MCF 10A (cell line): ENCODE measurements around the gene NOTCH2. TPM values are rescaled to one million over a fixed set of nuclear protein-coding genes. Genes with fewer than 3 reads are reported as not detected.

Experiments used
- BruUV-seq: library from RNA; stranded (reverse); fragments of 400-500 nt; replicated peaks from 2 replicates; lab custom pipeline; 2021; lab: Mats Ljungman, UMichigan
- CTCF ChIA-PET: fragments of 300-600 bp; sonication (Branson Sonifier 250); formaldehyde crosslinking; extraction: SDS; loops from one replicate; lab custom pipeline; 2021; ENCODE audit warnings: antibody characterized with exemption, inconsistent platforms; lab: Yijun Ruan, JAX
- POLR2A ChIA-PET: fragments of 300-600, 350-650 bp; sonication (Branson Sonifier 250); formaldehyde crosslinking; extraction: SDS; loops from one replicate; lab custom pipeline; 2020; ENCODE audit warnings: antibody characterized with exemption, inconsistent platforms; lab: Yijun Ruan, JAX
- DNase-seq: peaks from one replicate; pipeline ENCODE4 v3.0.0-alpha.2; 2018; ENCODE audit not compliant: unreplicated experiment
- H3K27ac Mint-ChIP-seq: one replicate; pipeline ENCODE4 v1.8.0; 2022; ENCODE audit warnings: mild to moderate bottlenecking, low read depth, mixed read lengths; ENCODE audit not compliant: unreplicated experiment
- H3K27me3 Mint-ChIP-seq: one replicate; pipeline ENCODE4 v1.8.0; 2022; ENCODE audit warnings: mixed read lengths; ENCODE audit not compliant: insufficient read depth, unreplicated experiment
- H3K36me3 Mint-ChIP-seq: one replicate; pipeline ENCODE4 v1.8.0; 2022; ENCODE audit warnings: mild to moderate bottlenecking, moderate library complexity, mixed read lengths; ENCODE audit not compliant: insufficient read depth, unreplicated experiment
- H3K4me1 Mint-ChIP-seq: one replicate; pipeline ENCODE4 v1.8.0; 2022; ENCODE audit warnings: mixed read lengths; ENCODE audit not compliant: insufficient read depth, unreplicated experiment
- H3K4me3 Mint-ChIP-seq: one replicate; pipeline ENCODE4 v1.8.0; 2022; ENCODE audit warnings: mild to moderate bottlenecking, moderate library complexity, mixed read lengths; ENCODE audit not compliant: unreplicated experiment
- H3K9me3 Mint-ChIP-seq: one replicate; pipeline ENCODE4 v1.8.0; 2022; ENCODE audit warnings: mixed read lengths; ENCODE audit not compliant: unreplicated experiment
- CTCF ChIP-seq: fragments of 200-600 bp; IDR thresholded peaks from one replicate; pipeline ENCODE4 v1.8.0; 2022; ENCODE audit warnings: antibody characterized with exemption, mild to moderate bottlenecking; ENCODE audit not compliant: unreplicated experiment
- intact Hi-C: fragments of 100-400 bp; cut with micrococcal nuclease; formaldehyde crosslinking; loops from 2 replicates; pipeline ENCODE4 v1.14.1; 2022
- total RNA-seq: library from RNA; stranded (reverse); gene quantifications from 2 replicates; pipeline ENCODE4 v1.2.3, GENCODE V29; 2022

NOTCH2 gene
- total RNA-seq, 1 experiment from 2014 or later, result 128 TPM

GRCh38 chr1:119898981-119899720, 170.3 kb downstream of the NOTCH2 start:
- TF ChIP-seq CTCF, result no peak
- no TSS peak for BruUV-seq
- Mint-ChIP-seq H3K4me3 (no peak overlapping the region), H3K9me3 (no peaks in the 10 kb centered on the region), H3K4me1 (peaks cover 7% of the 10 kb centered on the region), H3K27ac (no peak overlapping the region), H3K27me3 (no peaks in the 10 kb centered on the region), H3K36me3 (no peaks in the 10 kb centered on the region)
- no peak for DNase-seq
- ChIA-PET POLR2A (no interaction called here), CTCF (interaction anchor here (2.5 kb wide), 1 partner anchor 13 kb away, joined by 11 read pairs; no protein-coding TSS in a partner anchor)
- intact Hi-C loops, result no loop called here

DNA sequence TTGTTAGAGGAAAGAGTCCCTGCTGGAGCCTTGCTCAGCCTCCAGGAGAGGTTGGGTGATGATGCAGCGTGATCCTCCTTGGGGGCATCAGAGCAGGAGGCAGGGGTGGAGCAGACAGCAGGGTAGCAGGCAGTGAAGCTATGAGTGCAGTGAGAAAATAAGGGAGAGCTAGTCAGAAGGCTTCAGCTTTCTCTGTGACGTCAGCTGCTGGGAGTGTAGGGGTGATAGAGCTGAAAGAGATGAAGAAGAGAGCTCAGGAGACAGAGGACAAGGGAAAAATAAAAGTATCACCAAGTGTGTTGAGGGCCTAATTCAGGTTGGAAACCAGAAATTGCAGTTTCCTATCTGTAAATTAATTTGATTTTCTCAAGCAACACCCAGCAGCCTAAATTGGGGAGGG, 170.9 kb downstream of the NOTCH2 start:
- Mint-ChIP-seq H3K27ac (no peak overlapping the region), H3K36me3 (no peaks in the 10 kb centered on the region), H3K4me1 (peaks cover 7% of the 10 kb centered on the region), H3K4me3 (no peak overlapping the region), H3K27me3 (no peaks in the 10 kb centered on the region), H3K9me3 (no peaks in the 10 kb centered on the region)
- DNase-seq, result no peak
- ChIA-PET POLR2A (interaction anchor here (0.6 kb wide), 1 partner anchor 64 kb away, joined by 4 read pairs; no protein-coding TSS in a partner anchor), CTCF (interaction anchor here (2.5 kb wide), 1 partner anchor 13 kb away, joined by 11 read pairs; no protein-coding TSS in a partner anchor)
- no peak for TF ChIP-seq CTCF
- no TSS peak for BruUV-seq
- intact Hi-C loops, result no loop called here

DNA sequence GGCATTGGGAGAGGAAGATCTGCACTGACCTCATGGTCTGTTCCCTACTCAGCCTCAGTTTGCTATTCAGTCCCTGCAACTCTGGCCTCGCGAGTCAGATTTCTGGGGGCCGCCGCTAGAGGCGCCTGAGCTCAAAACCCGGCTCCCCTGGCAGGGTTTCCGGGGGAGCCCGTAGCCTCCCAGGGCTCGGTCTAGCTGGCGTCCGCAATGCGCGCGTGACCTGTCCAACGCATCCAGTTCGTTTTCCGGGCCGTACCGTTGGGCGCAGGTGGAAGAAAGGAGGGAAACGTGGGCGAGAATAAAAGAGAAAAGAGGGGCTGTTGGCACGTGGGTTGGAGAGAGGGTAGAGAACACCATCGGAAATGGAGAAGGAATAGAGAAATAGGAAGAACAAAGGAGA, 173.2 kb downstream of the NOTCH2 start, which contains the start of gene ADAM30:
ADAM30 (minus strand) TSS at position 213 of the 400 bp plus-strand sequence; CDS start at position 34, 179 bp downstream.
- Mint-ChIP-seq H3K4me3 (no peak within 1 kb of the TSS), H3K9me3 (no peaks in the 10 kb centered on the region), H3K27me3 (no peaks in the 10 kb centered on the region), H3K4me1 (peaks cover 7% of the 10 kb centered on the region), H3K36me3 (no peaks in the 10 kb centered on the region), H3K27ac (no peak within 1 kb of the TSS)
- ChIA-PET POLR2A (no interaction called here), CTCF (interaction anchor here (2.5 to 2.6 kb wide), 2 partner anchors 10 to 52 kb away, joined by 6 to 11 read pairs; no protein-coding TSS in a partner anchor)
- intact Hi-C loops, result no loop called here
- TF ChIP-seq CTCF, result no peak
- BruUV-seq, result no TSS peak
- no peak for DNase-seq

- BruUV-seq, result no TSS peak
- peak; percentile 17 for DNase-seq
- H3K4me3 Mint-ChIP-seq, result no peak overlapping the region
- intact Hi-C loops, result no loop called here
- H3K9me3 Mint-ChIP-seq, result no peaks in the 10 kb centered on the region
- no peaks in the 10 kb centered on the region for H3K36me3 Mint-ChIP-seq
- H3K4me1 Mint-ChIP-seq, result peaks cover 7% of the 10 kb centered on the region
- TF ChIP-seq CTCF, result no peak
- ChIA-PET CTCF (no interaction called here), POLR2A (no interaction called here)
- H3K27ac Mint-ChIP-seq, result no peak overlapping the region
- H3K27me3 Mint-ChIP-seq, result no peaks in the 10 kb centered on the region
These were observed 174.4 kb downstream of the NOTCH2 start for GRCh38 chr1:119895102-119895501.
